A673 (cell line): Measurements from ENCODE around the gene C10orf53. TPM values are rescaled to one million over a fixed set of nuclear protein-coding genes. Genes with fewer than 3 reads are reported as not detected.

ENCODE experiments used
- BruUV-seq: library from RNA; stranded (reverse); fragments of 400-500 nt; replicated peaks from 2 replicates; lab custom pipeline; 2021; lab: Mats Ljungman, UMichigan
- CTCF ChIA-PET: fragments of 300-600 bp; sonication (Branson Sonifier 250); formaldehyde crosslinking; loops from one replicate; lab custom pipeline; 2022; ENCODE audit warnings: antibody characterized with exemption; lab: Charles Lee
- POLR2A ChIA-PET: fragments of 300-600 bp; sonication (Branson Sonifier 250); formaldehyde crosslinking; loops from one replicate; lab custom pipeline; 2022; ENCODE audit warnings: antibody characterized with exemption; ENCODE audit not compliant: low non-redundant PET; lab: Charles Lee
- DNase-seq: peaks from one replicate; pipeline ENCODE4 v3.0.0-alpha.2; 2015; ENCODE audit warnings: low spot score
- H3K27ac ChIP-seq: fragments of 200-600 bp; sonication (generic); 2 replicates; pipeline ENCODE4 v1.5.1; 2016; ENCODE audit warnings: mixed run types, low read depth, mild to moderate bottlenecking, mixed read lengths, antibody characterized with exemption, low read length; ENCODE audit not compliant: poor library complexity, severe bottlenecking
- H3K27me3 ChIP-seq: fragments of 200-600 bp; sonication (generic); replicated peaks from 2 replicates; pipeline ENCODE4 v1.6.1; 2017; ENCODE audit warnings: mixed run types, low read depth, mild to moderate bottlenecking, mixed read lengths, antibody characterized with exemption, low read length; ENCODE audit not compliant: insufficient read depth, poor library complexity
- H3K36me3 ChIP-seq: fragments of 200-600 bp; sonication (generic); 2 replicates; pipeline ENCODE4 v1.6.1; 2016; ENCODE audit warnings: mixed run types, mild to moderate bottlenecking, mixed read lengths, antibody characterized with exemption, low read length; ENCODE audit not compliant: insufficient read depth, poor library complexity, severe bottlenecking
- H3K4me1 ChIP-seq: fragments of 200-600 bp; sonication (generic); 2 replicates; pipeline ENCODE4 v1.6.1; 2017; ENCODE audit warnings: mixed run types, mild to moderate bottlenecking, mixed read lengths, antibody characterized with exemption, low read length; ENCODE audit not compliant: insufficient read depth, poor library complexity, severe bottlenecking
- H3K4me3 ChIP-seq: fragments of 200-600 bp; sonication (generic); 2 replicates; pipeline ENCODE4 v1.5.1; 2016; ENCODE audit warnings: low read depth, mixed run types, mild to moderate bottlenecking, mixed read lengths, low read length; ENCODE audit not compliant: poor library complexity, severe bottlenecking
- H3K9me3 ChIP-seq: fragments of 200-600 bp; sonication (generic); 2 replicates; pipeline ENCODE4 v1.6.1; 2016; ENCODE audit warnings: mixed run types, low read depth, mild to moderate bottlenecking, mixed read lengths, antibody characterized with exemption, low read length; ENCODE audit not compliant: poor library complexity, severe bottlenecking
- EZH2 ChIP-seq: fragments of 200-600 bp; sonication (generic); IDR thresholded peaks from 2 replicates; pipeline ENCODE4 v1.6.1; 2017; ENCODE audit warnings: borderline replicate concordance, low read depth, mild to moderate bottlenecking, mixed read lengths, antibody characterized with exemption, low read length; ENCODE audit not compliant: poor library complexity, severe bottlenecking
- intact Hi-C: fragments of 100-400 bp; cut with micrococcal nuclease; formaldehyde crosslinking; loops from one replicate; pipeline ENCODE4 v1.10.0; 2022; ENCODE audit not compliant: unreplicated experiment
- total RNA-seq: library from RNA; stranded (reverse); gene quantifications from 2 replicates; pipeline ENCODE4 v1.2.3, GENCODE V29; 2021
- TF ChIP-seq, protein P1 (sequence below): fragments of 300-800, 200-600 bp; sonication (generic); conservative IDR thresholded peaks from 2 replicates; pipeline ENCODE4 v1.5.1; 2017; ENCODE audit warnings: low read depth, mild to moderate bottlenecking, antibody characterized with exemption, low read length, moderate library complexity, mixed read lengths

The C10orf53 gene
- total RNA-seq, 1 experiment from 2014 or later: not detected

DNA sequence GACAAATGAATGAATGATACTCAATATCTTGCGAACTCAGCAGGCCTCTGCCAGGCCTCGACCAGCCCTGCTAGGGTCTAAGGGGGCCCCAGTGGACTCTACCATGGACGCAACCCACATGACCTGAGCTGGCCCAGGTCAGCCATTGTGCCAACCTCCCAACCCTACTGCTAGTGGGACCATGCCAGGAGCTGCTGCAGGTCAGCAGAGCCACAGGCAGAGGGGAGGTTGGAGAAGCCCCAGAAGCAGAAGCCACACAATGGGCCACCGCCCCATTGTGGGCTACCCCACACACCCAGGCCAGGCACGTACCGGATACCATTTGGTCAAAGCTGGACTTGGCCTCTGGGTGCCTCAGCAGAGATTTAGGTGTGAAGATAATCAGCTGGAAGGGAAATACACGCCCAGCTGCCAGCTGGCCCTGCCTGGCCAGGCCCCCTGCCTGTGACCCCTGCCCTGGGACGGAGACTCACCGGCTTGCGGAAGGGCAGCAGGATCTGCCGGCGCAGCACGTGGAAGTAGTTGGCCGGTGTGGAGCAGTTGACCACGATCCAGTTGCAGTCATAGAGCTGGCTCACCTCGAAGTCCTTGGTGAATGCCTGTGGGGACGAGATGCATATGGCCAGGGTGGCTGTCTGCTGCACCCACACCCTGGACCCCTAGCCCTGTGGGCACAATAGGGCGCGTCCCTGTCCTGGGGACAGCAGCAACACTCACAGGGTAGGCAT lies 58.2 kb downstream of the C10orf53 start:
- POLR2A ChIA-PET: no interaction called here
- DNase-seq: no peak
- H3K27ac ChIP-seq: no peak overlapping the region
- intact Hi-C loops: no loop called here
- no peaks in the 10 kb centered on the region for H3K4me1 ChIP-seq
- no peak for TF ChIP-seq EZH2
- TF ChIP-seq, protein P1, sequence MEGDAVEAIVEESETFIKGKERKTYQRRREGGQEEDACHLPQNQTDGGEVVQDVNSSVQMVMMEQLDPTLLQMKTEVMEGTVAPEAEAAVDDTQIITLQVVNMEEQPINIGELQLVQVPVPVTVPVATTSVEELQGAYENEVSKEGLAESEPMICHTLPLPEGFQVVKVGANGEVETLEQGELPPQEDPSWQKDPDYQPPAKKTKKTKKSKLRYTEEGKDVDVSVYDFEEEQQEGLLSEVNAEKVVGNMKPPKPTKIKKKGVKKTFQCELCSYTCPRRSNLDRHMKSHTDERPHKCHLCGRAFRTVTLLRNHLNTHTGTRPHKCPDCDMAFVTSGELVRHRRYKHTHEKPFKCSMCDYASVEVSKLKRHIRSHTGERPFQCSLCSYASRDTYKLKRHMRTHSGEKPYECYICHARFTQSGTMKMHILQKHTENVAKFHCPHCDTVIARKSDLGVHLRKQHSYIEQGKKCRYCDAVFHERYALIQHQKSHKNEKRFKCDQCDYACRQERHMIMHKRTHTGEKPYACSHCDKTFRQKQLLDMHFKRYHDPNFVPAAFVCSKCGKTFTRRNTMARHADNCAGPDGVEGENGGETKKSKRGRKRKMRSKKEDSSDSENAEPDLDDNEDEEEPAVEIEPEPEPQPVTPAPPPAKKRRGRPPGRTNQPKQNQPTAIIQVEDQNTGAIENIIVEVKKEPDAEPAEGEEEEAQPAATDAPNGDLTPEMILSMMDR: no peak
- H3K36me3 ChIP-seq: no peaks in the 10 kb centered on the region
- H3K9me3 ChIP-seq: no peaks in the 10 kb centered on the region
- H3K4me3 ChIP-seq: no peak overlapping the region
- BruUV-seq: no TSS peak
- CTCF ChIA-PET: no interaction called here
- no peaks in the 10 kb centered on the region for H3K27me3 ChIP-seq

- no peaks in the 10 kb centered on the region for H3K9me3 ChIP-seq
- no peaks in the 10 kb centered on the region for H3K4me1 ChIP-seq
- no peak for TF ChIP-seq EZH2
- TF ChIP-seq, protein P1: no peak
- no peak for DNase-seq
- intact Hi-C loops: no loop called here
- no TSS peak for BruUV-seq
- H3K4me3 ChIP-seq: no peak overlapping the region
- no peaks in the 10 kb centered on the region for H3K27me3 ChIP-seq
- H3K27ac ChIP-seq: no peak overlapping the region
- ChIA-PET POLR2A (no interaction called here), CTCF (no interaction called here)
- H3K36me3 ChIP-seq: no peaks in the 10 kb centered on the region
These were observed 59.3 kb downstream of the C10orf53 start for GRCh38 chr10:49738616-49739360.

GRCh38 chr10:49739426-49739825 lies 60.0 kb downstream of the C10orf53 start:
- H3K4me1 ChIP-seq: no peaks in the 10 kb centered on the region
- intact Hi-C loops: no loop called here
- H3K9me3 ChIP-seq: no peaks in the 10 kb centered on the region
- H3K36me3 ChIP-seq: no peaks in the 10 kb centered on the region
- H3K4me3 ChIP-seq: no peak overlapping the region
- H3K27me3 ChIP-seq: no peaks in the 10 kb centered on the region
- no peak overlapping the region for H3K27ac ChIP-seq
- no TSS peak for BruUV-seq
- CTCF ChIA-PET: no interaction called here
- no peak for DNase-seq
- no peak for TF ChIP-seq EZH2
- TF ChIP-seq, protein P1: no peak
- POLR2A ChIA-PET: no interaction called here
